ENCODE measurements around the gene CXCR5. TPM values are rescaled to one million over a fixed set of nuclear protein-coding genes. Genes with fewer than 3 reads are reported as not detected.

The CXCR5 gene
- total RNA-seq, 2 donors from 2014 or later = 0.07 TPM; not detected in 1

DNA sequence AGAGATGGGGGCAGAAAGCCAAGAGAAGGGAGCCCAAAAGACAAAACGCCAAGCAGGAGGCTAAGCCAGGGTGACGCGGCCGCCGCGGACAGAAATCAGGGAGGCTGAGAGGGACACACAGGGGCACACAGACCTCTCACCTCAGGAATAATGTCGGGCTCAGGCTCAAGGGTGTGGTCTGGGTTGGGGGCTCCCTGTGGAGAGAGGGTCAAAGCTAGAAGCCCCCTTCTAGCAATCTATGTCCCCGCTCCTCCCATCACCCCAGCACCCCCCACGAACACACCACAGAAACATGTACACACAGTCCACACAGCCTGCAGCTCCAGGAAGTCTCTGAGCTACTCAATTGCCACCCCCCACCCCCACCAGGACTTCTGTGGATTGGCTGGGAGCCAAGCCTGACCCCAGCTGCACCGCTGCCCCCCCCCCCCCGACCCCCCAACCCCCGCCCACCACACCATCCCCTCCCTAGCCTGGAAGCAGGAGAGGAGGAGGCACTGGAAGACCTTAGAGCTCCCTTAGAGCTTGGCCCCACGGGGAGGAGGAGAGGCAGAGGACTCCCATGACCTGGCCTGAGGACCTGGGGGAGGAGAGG, 35.1 kb downstream of the CXCR5 start:
- peaks cover 3% of the 10 kb centered on the region for H3K36me3 Mint-ChIP-seq (ENCODE audit: low read depth)
- no peak for DNase-seq
- TF ChIP-seq, protein P1, sequence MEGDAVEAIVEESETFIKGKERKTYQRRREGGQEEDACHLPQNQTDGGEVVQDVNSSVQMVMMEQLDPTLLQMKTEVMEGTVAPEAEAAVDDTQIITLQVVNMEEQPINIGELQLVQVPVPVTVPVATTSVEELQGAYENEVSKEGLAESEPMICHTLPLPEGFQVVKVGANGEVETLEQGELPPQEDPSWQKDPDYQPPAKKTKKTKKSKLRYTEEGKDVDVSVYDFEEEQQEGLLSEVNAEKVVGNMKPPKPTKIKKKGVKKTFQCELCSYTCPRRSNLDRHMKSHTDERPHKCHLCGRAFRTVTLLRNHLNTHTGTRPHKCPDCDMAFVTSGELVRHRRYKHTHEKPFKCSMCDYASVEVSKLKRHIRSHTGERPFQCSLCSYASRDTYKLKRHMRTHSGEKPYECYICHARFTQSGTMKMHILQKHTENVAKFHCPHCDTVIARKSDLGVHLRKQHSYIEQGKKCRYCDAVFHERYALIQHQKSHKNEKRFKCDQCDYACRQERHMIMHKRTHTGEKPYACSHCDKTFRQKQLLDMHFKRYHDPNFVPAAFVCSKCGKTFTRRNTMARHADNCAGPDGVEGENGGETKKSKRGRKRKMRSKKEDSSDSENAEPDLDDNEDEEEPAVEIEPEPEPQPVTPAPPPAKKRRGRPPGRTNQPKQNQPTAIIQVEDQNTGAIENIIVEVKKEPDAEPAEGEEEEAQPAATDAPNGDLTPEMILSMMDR (conservative IDR thresholded peaks at IDR 0.05) = no peak
- Histone ChIP-seq H3K9me3 (ENCODE audit: control insufficient read depth, low read length) (no peaks in the 10 kb centered on the region), H3K4me3 (ENCODE audit: low read length) (peak overlapping the region; percentile 77), H3K4me1 (ENCODE audit: control insufficient read depth, insufficient read depth, low read length) (peaks cover 61% of the 10 kb centered on the region), H3K27me3 (ENCODE audit: control insufficient read depth, insufficient read depth, low read length, poor library complexity, severe bottlenecking) (no peaks in the 10 kb centered on the region), H3K27ac (ENCODE audit: low read depth, low read length) (peak overlapping the region; percentile 76), H3K9ac (ENCODE audit: extremely low read depth, low read length, poor library complexity, severe bottlenecking) (peak overlapping the region; percentile 74), H3K36me3 (ENCODE audit: control insufficient read depth, insufficient read depth, low read length) (peaks cover 9% of the 10 kb centered on the region)
- peak overlapping the region; percentile 99 for H3K27ac Mint-ChIP-seq
- peaks cover 83% of the 10 kb centered on the region for H3K4me1 Mint-ChIP-seq
- WGBS, 2 experiments (ENCODE audit: insufficient coverage in 1 of 2, insufficient read length in 1 of 2) = 16 to 33% methylated on average over 7 to 9 of the region's 13 CpGs
- no peaks in the 10 kb centered on the region for H3K9me3 Mint-ChIP-seq
- H3K27me3 Mint-ChIP-seq (ENCODE audit: insufficient read depth) = no peaks in the 10 kb centered on the region
- H3K4me3 Mint-ChIP-seq = peak overlapping the region; percentile 53

DNA sequence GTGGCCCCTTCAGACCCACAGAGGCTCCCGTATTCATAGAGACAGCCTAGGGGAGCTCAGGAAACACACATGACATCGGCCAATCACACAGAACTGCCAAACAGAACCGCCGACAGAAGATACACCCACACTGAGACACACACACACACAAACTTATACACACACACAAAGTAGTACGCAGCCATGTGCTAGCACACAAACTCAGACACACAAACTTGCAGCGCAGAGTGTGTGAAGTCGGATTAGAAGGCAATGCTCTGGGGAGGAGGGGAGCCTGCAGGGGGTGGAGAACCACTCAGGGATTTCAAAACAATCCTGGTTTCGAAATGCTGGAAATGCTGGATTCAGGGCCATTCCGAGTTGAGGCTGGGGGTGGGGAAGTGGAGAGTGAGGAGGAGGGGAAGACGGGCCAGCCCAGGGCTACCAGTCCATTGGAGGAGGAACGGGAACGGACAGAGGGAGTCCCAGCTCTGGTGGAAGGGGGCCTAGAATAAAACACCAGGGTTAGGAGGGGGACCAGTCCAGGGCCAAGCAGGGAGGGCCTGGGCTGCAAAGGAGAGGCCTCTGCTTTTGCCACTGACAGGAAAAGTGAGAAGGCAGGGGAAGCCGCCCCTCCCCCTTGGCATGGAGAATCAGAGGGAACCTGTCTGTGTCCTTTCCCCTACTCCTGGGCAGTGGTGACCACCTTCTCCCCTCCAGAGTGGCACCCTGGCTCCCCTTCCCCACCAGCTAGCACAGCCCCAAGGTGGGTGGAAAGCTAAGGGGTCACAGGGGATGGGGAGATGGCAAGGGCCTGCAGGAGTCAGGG, 37.6 kb downstream of the CXCR5 start:
- 1 to 8% methylated on average over 6 to 13 of the region's 13 CpGs for WGBS, 2 experiments (ENCODE audit: insufficient coverage in 1 of 2, insufficient read length in 1 of 2)
- Mint-ChIP-seq H3K9me3 (no peaks in the 10 kb centered on the region), H3K27me3 (ENCODE audit: insufficient read depth) (peaks cover 2% of the 10 kb centered on the region), H3K36me3 (ENCODE audit: low read depth) (no peaks in the 10 kb centered on the region), H3K27ac (peak overlapping the region; percentile 93), H3K4me1 (peaks cover 67% of the 10 kb centered on the region), H3K4me3 (peak overlapping the region; percentile 53)
- H3K27ac ChIP-seq (ENCODE audit: low read depth, low read length) = peak overlapping the region; percentile 19
- peak; percentile 93 for DNase-seq
- H3K27me3 ChIP-seq (ENCODE audit: control insufficient read depth, insufficient read depth, low read length, poor library complexity, severe bottlenecking) = no peaks in the 10 kb centered on the region
- TF ChIP-seq, protein P1 (conservative IDR thresholded peaks at IDR 0.05) = no peak
- peaks cover 44% of the 10 kb centered on the region for H3K4me1 ChIP-seq (ENCODE audit: control insufficient read depth, insufficient read depth, low read length)
- peak overlapping the region; percentile 49 for H3K9ac ChIP-seq (ENCODE audit: extremely low read depth, low read length, poor library complexity, severe bottlenecking)
- no peaks in the 10 kb centered on the region for H3K9me3 ChIP-seq (ENCODE audit: control insufficient read depth, low read length)
- H3K36me3 ChIP-seq (ENCODE audit: control insufficient read depth, insufficient read depth, low read length) = no peaks in the 10 kb centered on the region
- H3K4me3 ChIP-seq (ENCODE audit: low read length) = peak overlapping the region; percentile 75

DNA sequence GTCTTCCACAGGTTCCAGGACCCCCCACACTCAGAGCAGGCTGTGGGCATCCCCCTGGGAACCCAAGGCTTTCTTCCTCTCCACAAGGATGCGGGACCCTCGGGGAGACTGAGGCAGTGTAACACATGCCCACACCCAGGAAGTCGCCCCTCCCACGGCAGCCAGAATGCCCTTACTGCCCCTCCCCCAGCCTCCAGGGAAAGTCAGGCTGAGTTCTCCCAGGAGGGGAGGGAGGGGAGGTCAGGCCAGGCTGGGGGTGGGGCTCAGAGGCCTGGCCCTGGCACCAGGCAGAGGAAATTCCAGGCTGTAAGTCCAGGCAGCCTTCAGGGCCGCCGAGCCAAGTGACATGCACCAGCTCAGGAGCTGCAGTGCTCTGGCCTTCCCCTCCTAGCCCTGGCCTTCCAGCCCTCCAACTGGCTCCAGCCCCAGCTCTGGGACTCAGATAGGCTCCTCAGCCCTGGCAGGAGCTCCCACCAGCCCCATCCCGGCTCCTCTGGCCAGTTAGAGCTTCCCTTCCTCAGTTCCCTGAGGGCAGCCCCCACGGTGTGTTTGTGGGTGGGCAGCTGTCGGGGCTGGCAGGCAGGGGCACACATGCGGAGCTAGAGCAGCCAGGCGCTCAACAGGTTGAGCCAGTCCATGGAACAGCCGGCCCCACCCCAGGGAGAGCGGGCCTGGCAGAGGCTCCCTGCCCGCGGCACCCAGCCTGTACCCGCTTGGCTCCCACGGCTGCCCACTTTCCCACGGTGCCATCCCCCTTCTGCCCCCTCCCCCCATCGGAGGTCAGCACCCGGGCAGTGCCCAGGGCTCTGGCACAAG, 38.4 kb downstream of the CXCR5 start:
- H3K9ac ChIP-seq (ENCODE audit: extremely low read depth, low read length, poor library complexity, severe bottlenecking) = peak overlapping the region; percentile 49
- Mint-ChIP-seq H3K27me3 (ENCODE audit: insufficient read depth) (peaks cover 8% of the 10 kb centered on the region), H3K27ac (peak overlapping the region; percentile 64), H3K36me3 (ENCODE audit: low read depth) (no peaks in the 10 kb centered on the region), H3K4me1 (peaks cover 62% of the 10 kb centered on the region), H3K9me3 (no peaks in the 10 kb centered on the region), H3K4me3 (peak overlapping the region; percentile 53)
- H3K9me3 ChIP-seq (ENCODE audit: control insufficient read depth, low read length) = no peaks in the 10 kb centered on the region
- TF ChIP-seq, protein P1 (conservative IDR thresholded peaks at IDR 0.05) = no peak
- H3K36me3 ChIP-seq (ENCODE audit: control insufficient read depth, insufficient read depth, low read length) = no peaks in the 10 kb centered on the region
- 49 to 70% methylated on average over 4 to 20 of the region's 20 CpGs for WGBS, 2 experiments (ENCODE audit: insufficient coverage in 1 of 2, insufficient read length in 1 of 2)
- H3K27ac ChIP-seq (ENCODE audit: low read depth, low read length) = peak overlapping the region; percentile 19
- DNase-seq = peak; percentile 89
- no peaks in the 10 kb centered on the region for H3K27me3 ChIP-seq (ENCODE audit: control insufficient read depth, insufficient read depth, low read length, poor library complexity, severe bottlenecking)
- peak overlapping the region; percentile 84 for H3K4me3 ChIP-seq (ENCODE audit: low read length)
- H3K4me1 ChIP-seq (ENCODE audit: control insufficient read depth, insufficient read depth, low read length) = peaks cover 41% of the 10 kb centered on the region
